GM19455 (cell line): Measurements from ENCODE around the gene DSCAML1.

Experiments
- ATAC-seq: cut with Tn5 transposase; IDR thresholded peaks from one replicate; pipeline ENCODE4 v1.9.1; 2021; ENCODE audit not compliant: unreplicated experiment

Gene DSCAML1

DNA sequence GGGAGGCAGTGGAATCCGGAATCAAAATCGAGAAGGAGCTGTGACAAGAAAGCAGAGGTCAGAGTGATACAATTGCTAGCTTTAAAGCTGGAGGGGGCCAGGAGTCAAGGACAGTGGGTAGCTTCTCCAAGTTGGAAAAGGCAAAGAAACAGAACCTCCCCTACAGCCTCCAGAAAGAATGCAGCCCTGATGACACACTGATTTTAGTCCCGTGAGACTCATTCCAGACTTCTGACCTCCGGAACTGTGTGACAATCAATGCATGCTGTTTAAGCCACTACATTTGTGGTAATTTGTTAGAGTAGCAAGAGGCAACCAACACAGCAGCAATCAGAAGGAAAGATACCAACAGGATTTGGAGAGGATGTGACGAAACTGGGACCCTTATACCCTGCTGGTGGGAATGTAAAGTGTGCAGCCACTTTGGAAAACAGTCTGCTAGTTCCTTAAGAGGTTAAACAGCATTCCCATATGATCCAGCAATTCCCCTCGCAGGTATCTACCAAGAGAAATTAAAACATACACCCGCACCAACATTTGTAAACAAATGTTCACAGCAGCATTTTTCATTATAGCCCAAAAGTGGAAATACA is 66.7 kb downstream of the DSCAML1 start:
- no peak for ATAC-seq

DNA sequence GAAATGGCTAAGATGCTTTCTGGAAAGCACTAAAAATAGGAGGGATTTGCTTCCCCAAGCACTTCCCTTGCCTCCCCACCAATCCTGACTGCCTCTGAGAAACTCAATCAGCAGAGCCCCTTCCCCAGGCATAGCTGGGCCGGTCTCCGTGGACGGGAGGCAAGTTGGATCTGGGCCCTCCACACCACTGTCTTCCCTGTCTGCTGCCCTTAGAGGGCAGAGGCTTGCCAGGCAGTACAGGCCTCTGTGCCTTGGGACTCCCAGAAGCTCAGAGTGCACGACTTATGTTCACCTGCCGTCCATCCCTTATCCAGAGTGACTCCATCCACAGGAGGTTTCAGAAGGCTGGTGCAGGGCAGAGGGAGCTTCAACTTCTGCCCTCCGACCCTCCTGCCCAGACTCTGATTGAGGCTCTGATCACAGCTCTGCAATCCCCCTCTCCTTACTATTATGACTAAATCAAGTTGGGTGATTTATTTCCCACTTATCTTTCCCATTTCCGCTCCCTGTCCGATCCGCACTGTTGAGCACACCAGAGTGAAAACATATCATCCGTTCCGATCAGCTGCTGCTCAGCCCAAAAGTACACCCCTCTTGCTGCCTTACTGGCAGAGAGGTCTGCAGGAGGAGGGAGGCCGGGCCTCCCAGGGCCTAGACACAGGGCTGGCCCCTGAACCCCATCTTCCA is 71.8 kb downstream of the DSCAML1 start:
- ATAC-seq = no peak

DNA sequence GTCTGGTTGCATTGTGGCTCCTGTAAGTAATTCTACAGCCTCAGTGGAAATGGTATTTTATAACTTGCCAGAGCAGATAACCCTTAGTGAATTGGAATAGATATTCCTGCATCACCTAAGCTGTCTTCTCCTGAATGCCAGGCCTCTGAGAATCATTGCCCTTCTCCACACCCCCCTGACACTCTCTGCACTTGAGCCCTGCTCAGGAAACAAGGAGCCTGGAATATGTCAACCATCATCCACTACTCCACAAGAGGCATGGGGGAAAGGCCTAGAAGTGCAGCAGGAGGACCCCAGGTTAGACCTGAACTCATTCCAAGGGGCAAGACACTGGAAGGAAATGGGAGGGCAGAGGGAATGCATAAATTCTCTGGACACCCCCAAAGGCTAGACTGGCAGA is 72.4 kb downstream of the DSCAML1 start:
- ATAC-seq = no peak

DNA sequence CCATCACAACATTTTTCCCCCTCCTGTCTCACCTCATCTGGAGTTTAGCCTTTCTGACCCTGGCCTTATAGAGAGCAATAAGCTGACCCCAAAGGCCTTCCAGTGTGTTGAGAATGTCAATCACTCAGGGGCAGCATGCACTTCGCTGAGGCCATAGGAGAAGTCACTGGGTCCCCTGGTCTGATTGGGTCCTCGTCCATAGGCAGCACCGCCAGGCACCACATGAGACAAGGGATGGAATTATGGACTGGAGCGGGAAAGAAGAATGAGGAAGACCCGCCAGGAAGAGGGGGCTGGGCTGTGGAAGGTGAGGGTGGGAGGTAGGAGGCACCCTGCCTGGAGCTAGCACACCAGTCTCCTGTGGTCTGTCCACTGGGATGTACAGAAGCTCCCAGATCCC is 72.9 kb downstream of the DSCAML1 start:
- ATAC-seq = no peak

DNA sequence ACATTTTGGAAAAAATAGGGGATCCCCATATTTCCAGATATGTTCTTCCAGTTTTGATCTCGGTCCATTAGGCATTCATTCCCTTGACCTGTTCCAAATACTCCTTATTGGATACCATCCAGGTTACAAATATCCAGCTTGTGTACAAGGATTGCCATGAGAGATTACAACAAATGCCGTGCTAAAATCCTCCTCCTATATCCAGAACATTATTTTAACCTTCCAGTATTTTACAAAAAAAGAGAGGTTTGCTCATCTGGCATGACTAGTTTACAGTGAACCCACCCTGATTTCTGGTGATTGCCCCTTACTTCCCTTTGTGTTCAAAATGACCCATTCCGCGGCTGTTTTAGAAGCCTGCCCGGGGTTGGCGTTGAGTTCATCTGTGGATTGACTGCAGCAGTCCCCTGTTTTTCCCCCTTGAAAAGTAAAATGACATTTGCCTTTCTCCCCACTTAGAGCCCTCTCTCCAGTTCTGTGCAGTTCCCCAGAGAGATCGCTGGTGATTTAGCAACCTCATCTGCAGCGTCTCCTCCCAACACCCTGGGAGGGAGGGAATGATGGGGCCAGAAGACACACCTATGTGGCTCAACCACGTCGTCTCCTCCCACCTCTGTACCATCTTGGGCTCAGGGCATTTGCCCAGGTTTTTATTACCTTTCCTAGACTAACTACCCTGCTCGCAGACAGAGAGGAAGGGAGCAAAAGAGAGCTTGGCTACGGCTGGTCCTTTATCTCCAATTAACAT is 73.6 kb downstream of the DSCAML1 start:
- ATAC-seq = no peak

DNA sequence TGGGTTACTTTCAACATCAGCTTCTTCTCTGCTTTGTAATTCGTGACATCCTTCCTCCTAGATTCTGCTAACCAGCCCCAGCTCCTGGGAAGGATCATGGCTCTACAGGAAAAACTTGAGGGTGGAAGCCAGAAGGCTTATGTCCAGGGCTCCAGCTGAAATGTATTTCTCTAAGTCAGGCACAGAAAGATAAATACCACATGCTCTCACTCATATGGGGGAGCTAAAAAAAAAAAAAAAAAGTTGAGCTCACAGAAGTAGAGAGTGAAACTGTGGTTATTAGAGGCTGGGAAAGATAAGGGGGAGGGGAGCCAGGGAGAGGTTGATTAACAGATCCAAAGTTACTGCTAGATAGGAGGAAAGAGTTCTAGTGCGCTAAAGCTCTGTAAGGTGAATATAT is 74.9 kb downstream of the DSCAML1 start:
- no peak for ATAC-seq

DNA sequence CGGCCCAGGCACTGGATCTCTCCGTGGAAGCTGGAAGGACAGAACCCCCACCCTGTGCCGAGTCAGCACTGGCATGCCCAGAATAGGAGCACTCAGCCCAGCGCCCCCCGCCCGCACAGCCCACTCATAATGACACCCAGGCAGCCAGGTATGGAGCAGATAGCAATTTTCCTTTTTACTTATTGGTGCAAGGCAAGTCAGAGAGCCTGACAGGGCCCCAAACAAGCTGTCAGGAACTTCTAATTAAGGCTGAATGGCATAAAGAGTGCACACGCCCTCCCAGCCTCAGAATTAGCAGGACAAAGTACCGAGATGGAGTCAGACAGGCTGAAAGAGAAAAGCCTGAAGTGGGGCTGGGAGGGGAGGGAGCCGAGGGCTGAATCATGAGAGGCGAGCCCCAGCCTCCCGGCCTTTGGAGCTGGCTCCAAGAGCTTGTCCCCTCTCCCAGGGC is 76.9 kb downstream of the DSCAML1 start:
- no peak for ATAC-seq

DNA sequence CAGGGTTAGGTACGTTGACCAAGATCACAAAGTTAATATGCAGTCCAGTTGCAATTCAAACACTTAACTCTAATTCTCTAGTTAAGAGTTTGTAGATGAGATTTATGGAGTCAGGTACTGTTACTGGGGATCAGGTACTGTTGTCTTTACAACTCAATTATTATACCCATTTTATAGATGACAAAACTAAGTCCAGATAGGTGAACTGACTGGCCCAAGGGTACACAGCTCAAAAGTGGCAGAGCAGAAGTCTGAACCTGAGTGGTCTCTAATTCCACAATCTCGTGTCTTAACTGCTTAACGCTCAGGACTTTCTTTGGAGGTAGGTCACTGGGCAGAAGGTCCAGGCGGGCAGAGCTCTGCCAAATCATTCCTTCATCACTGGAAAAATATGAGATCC is 77.5 kb downstream of the DSCAML1 start:
- no peak for ATAC-seq

DNA sequence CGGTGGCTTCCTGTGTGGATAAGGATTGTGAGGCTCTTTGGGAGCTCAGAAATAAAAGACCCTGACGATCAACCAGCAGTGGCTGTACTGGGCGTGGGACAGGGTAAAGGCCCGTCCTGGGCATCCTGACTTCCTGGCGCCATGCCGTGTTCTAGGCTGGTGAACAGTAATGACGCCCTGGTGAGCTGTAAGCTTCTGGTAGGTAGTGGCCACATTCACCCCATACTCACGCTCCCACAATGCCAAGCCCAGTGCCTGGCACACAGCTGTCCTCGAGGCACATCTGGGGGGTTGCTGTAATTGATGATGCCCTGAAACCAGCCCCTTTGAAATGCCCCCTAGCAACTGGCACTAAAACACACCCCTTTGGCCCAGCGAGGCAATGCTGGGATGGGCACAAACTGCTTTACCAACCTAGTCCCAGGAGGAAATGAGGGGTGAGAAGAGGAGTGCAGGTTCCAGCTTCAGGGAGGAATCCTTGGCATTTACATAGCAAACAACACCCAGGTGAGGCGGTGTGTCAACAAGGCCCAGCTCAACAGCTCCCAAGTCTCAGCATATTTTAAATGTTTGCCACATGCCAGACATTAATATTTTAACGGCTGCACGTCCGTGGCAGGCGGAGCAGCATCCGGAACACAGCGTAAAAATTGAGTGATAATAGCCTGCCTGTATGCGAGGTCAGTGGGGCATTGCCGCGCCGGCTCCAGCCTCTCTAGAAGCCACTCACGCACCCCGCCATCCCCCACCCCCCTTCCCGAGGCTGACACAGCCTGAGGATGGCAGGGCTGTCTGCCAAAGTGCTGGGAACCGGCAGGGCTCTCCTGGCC is 79.3 kb downstream of the DSCAML1 start:
- ATAC-seq = no peak

DNA sequence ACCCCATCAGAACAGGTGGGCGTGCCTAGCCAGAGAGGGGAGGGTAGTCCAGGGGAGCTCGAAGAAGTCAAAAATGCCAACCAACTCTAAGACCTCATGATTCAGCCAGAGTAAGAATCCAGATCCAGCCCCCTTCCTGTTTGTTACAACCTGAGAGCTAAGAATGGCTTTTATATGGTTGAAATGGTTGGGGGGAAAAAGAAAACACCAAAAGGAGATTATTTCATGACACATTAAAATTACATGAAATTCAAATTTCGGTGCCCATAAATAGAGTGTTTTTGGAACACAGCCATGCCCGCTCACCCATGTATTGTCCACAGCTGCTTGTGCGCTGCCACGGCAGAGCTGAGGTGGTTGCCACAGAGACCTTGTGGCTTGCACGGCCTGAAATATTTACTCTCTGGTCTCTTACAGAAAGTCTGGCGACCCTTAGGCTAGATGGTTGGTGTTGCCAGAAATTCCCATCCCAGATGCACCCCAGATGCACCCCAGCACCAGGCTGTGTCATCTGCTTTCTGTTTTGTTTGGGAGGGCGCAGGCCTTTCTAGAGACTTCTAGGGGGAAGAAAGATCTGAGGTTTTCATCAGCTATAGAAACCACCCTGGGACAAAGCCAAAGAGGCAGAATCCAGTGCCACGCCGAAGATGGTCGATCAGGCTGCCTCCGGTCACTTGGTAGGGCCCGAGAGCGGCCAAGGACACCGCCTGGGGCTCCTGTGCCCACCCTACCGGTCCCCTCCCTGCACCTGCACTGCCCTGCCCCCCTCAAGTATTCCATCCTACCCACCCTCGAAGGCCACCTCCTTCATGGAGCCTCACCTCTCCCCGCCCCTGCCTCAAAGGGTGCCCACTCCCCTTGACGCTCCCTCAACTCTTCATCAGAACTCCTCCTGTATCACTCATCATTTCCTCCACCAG is 80.2 kb downstream of the DSCAML1 start:
- no peak for ATAC-seq

DNA sequence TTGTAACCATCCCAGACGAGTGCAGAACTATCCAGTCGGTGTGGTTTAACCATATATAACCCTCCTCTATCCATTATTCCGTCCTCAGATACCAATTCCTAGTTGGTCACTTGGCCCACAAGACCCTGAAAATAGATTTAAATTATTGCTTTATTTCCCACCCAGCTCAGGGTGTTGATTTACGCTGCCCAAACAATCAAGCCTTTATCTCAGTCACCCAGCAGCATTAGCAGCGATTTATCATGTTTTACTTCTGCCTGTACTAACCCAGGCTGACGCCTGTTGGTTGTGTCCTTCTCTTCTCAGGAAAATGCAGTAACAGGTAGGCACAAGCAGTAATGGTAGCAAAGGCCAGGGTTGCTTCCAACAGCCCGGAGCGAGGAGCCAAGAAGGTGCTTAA is 81.2 kb downstream of the DSCAML1 start:
- no peak for ATAC-seq

DNA sequence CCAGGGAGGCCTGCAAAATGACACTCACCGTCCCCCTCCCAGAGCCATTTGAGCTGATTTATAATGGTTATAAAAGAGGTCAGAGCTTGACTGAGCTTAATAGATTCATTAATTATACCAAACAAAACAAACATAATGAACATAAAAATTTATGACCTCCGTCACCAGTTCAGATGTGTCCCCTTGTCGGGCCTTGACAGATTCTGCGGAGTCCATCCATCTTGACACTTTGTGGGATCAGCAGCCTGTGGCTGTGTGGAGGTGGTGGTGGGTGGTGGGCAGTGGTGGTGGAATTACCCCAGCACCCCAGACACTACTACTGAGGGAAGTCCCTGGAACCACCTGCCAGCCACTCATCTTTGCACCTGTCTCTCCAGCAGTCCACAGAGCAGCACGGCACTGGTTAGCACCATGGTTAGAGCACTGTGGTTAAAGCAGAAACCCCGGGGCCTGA is 83.5 kb downstream of the DSCAML1 start:
- no peak for ATAC-seq

DNA sequence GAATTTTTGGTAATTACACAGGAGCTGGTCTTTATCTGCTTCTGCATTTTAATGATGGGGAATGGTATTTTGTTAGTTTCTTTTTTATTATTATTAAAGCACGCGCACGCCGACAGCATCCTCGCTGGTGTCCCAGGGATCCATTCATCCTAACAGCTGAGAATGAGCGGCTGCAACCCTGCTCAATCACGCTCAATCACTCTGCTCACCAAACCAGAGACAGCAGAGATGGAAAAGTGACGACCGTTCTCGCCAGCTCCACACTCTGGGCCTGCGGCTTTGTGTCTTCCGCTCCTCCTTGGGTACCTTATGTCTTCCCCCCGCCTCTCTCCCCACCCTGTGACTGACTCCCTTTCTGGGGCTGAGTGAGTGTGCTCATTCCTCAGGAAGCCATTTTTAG is 84.5 kb downstream of the DSCAML1 start:
- no peak for ATAC-seq

DNA sequence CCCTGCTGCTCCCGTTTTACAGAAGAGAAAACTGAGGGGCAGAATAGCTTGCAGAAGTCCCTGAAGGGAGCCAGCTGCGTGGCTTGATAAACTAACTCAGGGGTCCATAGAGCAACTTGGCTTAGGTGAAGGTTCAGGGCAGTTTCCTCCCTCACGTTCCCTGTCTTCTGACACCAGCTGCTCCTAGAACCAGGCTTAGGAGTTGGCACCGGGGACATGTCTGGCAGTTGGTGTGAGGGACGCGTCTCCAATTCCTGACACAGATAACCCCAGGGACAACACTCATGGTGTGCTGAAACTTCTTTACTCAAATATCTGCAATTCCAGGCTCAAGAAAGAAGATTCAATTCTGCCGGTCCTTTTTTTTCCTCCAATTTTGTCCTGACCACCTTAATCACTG is 85.7 kb downstream of the DSCAML1 start:
- ATAC-seq = no peak

DNA sequence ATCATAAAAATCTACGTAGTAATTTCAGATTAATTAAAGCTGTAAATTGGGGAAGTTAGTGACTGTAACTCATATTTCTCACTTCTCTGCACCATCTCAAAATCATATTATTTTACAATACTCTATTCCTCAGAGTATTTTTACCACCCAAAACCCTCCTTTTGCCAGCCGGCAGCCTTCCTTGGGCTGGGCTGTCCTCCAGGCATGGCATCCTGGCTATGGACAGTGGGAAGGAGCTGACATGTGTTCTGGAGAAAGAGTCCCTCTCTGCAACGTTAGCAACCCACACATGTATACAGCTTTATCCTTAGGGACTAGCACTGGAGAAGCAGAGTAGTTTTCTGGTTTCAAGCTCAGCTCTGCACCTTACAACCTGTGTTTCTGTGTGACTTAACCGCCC is 86.8 kb downstream of the DSCAML1 start:
- no peak for ATAC-seq

DNA sequence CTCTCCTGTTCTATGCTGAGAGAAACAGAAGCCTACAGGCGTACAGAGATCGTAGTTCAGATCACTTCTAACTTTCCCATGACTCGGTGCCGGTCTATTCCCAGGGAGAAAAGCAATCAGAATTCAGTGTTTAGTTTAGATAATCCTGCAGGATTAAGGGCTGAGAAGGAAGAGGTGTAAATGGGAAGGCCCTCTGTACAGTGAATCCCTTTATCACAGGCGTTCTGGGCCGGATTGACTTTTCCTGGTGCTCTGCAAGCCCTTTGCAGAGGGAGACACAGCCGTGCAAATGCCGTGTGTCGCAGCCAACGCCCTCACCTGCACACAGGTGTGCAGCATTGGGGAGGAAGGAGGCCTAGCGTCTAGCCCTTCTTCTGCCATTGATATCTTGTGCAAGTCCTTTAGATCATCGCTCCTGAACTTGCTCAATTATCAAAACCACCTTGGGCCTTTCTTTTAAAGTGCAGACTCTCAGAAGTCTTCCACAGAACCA is 90.6 kb downstream of the DSCAML1 start:
- ATAC-seq = no peak

DNA sequence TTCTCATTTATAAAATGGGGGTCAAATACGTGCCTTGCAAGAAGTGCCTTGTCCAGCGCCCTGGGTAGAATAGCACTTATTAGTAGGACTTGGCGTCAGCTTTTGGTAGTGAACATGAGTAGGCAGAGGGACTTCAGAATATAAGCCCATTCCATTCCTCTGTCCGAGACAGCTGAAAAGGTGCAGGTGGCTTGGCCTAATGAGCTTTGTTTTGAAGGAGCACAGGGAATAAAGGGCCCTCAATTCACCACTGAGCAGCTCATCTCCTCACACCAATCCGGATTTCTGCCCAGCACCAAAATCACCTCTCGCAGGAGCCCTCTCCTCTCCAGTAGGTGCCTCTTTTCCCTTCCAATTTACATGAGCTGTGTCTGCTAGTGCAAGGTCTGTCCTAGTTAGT is 91.2 kb downstream of the DSCAML1 start:
- no peak for ATAC-seq

DNA sequence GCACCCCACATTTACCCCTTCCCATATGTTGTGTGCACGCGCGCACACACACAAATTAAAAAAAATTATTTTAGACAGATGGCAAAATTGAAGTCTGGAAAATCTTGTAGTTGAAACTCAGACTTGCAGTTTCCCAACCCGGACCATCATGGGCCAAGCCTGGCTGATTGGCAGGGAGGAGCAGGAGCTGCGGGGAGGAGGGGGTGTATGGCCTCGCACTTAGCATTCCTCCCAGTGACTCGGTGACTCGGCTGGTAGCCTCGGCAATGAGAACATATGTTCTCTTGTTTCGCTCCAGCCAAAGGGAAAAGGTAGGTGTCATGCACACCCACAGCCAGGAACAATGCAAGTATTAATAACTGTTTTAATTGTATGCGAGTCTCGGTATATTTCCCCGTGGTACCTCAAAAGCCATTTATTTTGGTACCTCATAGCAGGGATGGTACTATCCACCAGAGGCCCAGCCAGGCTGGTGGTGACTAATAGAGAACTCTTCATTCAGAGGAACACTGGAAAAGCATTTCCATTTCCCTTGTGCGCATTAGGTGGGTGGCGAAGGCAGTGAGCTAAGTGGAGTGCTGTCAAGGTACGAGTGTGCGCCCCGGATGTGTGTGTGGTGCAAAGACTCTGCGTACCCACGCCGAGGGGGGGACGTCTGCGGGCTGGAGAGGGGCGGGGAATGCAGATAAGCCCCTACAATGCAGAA is 92.5 kb downstream of the DSCAML1 start:
- ATAC-seq = no peak

DNA sequence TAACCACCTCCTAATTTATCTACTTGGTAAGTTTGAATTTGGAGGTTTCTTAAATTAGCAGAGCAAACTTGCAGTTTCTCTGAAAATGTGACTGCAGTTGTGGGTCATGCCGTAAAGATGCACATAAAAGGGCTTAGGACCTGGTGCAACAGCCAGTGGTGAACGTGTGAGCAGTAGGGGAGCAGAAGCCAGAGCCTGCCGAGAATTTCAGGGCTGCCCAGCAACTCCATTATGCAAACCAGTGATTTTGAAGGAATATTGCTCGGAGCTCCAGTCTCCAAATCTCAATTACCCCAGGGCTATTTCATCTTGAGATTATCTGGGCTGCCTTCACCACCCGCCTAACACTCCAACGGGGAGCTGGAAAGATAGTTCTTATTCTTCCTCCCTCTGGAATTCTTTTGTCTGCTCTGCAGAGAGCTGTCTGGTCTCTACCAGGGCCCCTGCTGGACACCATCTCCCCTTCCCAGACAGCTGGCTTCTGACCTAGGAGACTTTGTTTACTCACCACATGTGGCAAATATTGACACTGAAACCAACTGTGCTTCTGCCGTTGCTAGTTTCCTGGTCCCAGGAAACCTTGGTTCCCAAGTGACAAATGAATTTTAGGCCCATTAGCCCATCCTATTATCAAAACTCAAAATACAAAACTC is 93.9 kb downstream of the DSCAML1 start:
- ATAC-seq = no peak
